ENCODE results near the gene REST.
A peak's percentile ranks its signal among the peaks of the same experiment; 100 is the strongest.

Gene REST

GRCh38 chr4:56972389-56972788 lies 64.7 kb downstream of the REST start:
- no peak for DNase-seq
- in situ Hi-C loops (cut with HindIII; ENCODE audit: low pct_ligation_motif_present, low pct_unique_long_range_greater_than_20kb, low sequenced_read_pairs): no loop called here

- no peak for DNase-seq
- in situ Hi-C loops (cut with HindIII; ENCODE audit: low pct_ligation_motif_present, low pct_unique_long_range_greater_than_20kb, low sequenced_read_pairs): no loop called here
Observed at GRCh38 chr4:56972809-56973208, 65.1 kb downstream of the REST start.

GRCh38 chr4:56973336-56973735 lies 65.6 kb downstream of the REST start:
- in situ Hi-C loops (cut with HindIII; ENCODE audit: low pct_ligation_motif_present, low pct_unique_long_range_greater_than_20kb, low sequenced_read_pairs): no loop called here
- DNase-seq: no peak

DNA sequence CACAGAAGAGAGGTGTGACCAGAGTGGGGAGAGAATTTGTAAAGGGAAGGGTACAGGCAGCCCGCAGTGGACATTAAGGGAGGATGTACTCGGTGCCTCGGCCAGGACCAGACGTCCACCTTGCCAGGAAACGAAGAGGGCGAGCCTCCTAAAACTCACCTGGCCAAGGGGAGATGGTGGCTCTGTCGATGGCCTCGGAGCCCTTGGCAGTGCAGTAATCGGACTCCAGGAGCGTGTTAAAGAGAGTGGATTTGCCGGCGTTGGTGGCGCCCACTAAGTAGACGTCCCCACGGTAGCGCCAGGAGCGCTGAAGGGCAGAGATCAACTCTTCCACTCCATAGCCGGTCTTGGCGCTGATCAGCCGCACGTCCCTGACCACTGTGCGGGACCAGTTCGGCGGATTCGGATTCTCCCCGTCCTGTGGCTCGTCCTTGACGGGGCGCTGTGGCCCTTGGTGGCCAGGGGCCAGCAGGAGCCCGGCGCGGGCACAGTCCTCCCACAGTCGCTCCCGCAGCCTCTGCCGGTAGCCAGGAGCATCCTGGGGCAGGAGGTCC lies 68.7 kb downstream of the REST start:
- in situ Hi-C loops (cut with HindIII; ENCODE audit: low pct_ligation_motif_present, low pct_unique_long_range_greater_than_20kb, low sequenced_read_pairs): no loop called here

GRCh38 chr4:56976837-56977320 lies 69.2 kb downstream of the REST start:
- in situ Hi-C loops (cut with HindIII; ENCODE audit: low pct_ligation_motif_present, low pct_unique_long_range_greater_than_20kb, low sequenced_read_pairs): no loop called here
- peak; percentile 22 for DNase-seq

More for the DNA sequence above, 68.7 kb downstream of the REST start:
- DNase-seq: peak; percentile 8

- DNase-seq: peak; percentile 98
- in situ Hi-C loops (cut with HindIII; ENCODE audit: low pct_ligation_motif_present, low pct_unique_long_range_greater_than_20kb, low sequenced_read_pairs): no loop called here
Observed at GRCh38 chr4:56977321-56978012, 69.8 kb downstream of the REST start, which contains the start of gene NOA1. TSS of gene NOA1 (minus strand) at chr4:56977606. CDS start at chr4:56977585, 21 bp downstream.

DNA sequence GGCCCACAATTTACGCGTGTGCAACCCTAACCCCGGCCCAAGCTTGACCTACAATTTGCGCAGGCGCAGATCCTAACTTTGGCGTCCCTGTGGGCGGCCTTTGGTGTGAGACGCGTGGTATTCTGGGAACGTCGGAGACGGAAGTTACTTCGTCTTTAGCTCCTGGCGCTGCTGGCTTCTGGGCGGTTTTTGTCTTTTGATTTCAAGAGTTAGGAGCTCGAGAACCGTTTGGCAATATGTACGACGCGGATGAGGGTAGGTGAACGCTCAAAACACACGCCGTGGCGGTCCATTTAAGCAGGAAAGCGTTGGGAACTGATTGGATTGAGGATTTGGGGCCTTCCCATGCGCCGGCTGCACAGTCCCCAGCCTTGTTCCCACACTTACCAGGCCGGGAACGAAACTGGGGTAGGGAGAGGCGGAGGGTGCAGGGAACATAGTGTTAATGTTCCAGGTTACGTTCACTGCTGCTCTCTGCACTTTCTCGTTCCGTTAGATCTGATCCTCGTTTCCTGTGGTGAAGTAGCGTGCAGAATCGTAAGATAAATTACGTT lies 71.1 kb downstream of the REST start, which contains the start of gene POLR2B:
TSS of gene POLR2B (plus strand) at position 147 of the 554 bp plus-strand sequence. CDS start at position 237, 90 bp downstream.
- peak; percentile 93 for DNase-seq
- in situ Hi-C loops (cut with HindIII; ENCODE audit: low pct_ligation_motif_present, low pct_unique_long_range_greater_than_20kb, low sequenced_read_pairs): no loop called here

GRCh38 chr4:56979421-56980072 lies 71.8 kb downstream of the REST start:
- in situ Hi-C loops (cut with HindIII; ENCODE audit: low pct_ligation_motif_present, low pct_unique_long_range_greater_than_20kb, low sequenced_read_pairs): no loop called here
- peak; percentile 39 for DNase-seq

GRCh38 chr4:56981795-56982201 lies 74.1 kb downstream of the REST start:
- in situ Hi-C loops (cut with HindIII; ENCODE audit: low pct_ligation_motif_present, low pct_unique_long_range_greater_than_20kb, low sequenced_read_pairs): no loop called here
- DNase-seq: peak; percentile 49

DNA sequence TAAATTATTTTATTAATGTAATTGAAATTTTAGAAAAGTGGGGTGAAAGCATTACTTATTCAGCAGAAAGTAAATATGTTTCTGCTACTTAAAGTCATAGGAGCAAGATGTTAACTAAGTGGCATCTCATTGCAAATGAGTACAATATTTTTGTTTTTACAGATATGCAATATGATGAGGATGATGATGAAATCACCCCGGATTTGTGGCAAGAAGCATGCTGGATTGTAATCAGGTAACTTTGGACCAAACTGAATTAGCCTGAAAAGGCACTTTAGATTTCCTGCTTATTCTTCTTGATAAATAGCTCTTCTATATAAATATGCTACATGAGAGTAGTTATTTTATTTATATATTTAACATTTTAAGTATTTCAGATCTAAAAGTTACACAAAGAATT lies 78.5 kb downstream of the REST start:
- DNase-seq: no peak
- in situ Hi-C loops (cut with HindIII; ENCODE audit: low pct_ligation_motif_present, low pct_unique_long_range_greater_than_20kb, low sequenced_read_pairs): no loop called here

GRCh38 chr4:56986952-56987351 lies 79.3 kb downstream of the REST start:
- DNase-seq: no peak
- in situ Hi-C loops (cut with HindIII; ENCODE audit: low pct_ligation_motif_present, low pct_unique_long_range_greater_than_20kb, low sequenced_read_pairs): no loop called here

GRCh38 chr4:56990109-56990905 lies 82.6 kb downstream of the REST start:
- DNase-seq: no peak
- in situ Hi-C loops (cut with HindIII; ENCODE audit: low pct_ligation_motif_present, low pct_unique_long_range_greater_than_20kb, low sequenced_read_pairs): no loop called here

GRCh38 chr4:56995525-56995924 lies 87.8 kb downstream of the REST start:
- in situ Hi-C loops (cut with HindIII; ENCODE audit: low pct_ligation_motif_present, low pct_unique_long_range_greater_than_20kb, low sequenced_read_pairs): no loop called here
- DNase-seq: no peak

DNA sequence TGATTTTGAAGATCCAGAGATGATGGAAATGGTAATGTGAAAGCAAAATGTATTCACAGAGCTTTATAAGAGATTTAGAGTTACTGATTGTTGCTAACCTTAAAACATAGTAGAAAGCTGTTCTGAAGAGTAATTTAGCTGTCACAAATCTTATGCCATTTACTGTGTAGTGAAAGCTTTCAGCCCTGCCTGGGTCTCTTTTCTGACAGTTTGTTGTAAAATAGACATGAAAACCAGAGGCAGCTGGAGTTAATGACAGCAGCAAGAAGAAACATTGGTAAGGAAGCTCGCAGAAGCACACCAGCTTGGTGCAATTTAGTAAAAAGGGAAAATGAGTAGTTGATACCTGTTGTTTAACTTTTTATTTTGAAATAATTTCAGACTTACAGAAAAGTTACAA lies 92.1 kb downstream of the REST start:
- no peak for DNase-seq
- in situ Hi-C loops (cut with HindIII; ENCODE audit: low pct_ligation_motif_present, low pct_unique_long_range_greater_than_20kb, low sequenced_read_pairs): no loop called here

DNA sequence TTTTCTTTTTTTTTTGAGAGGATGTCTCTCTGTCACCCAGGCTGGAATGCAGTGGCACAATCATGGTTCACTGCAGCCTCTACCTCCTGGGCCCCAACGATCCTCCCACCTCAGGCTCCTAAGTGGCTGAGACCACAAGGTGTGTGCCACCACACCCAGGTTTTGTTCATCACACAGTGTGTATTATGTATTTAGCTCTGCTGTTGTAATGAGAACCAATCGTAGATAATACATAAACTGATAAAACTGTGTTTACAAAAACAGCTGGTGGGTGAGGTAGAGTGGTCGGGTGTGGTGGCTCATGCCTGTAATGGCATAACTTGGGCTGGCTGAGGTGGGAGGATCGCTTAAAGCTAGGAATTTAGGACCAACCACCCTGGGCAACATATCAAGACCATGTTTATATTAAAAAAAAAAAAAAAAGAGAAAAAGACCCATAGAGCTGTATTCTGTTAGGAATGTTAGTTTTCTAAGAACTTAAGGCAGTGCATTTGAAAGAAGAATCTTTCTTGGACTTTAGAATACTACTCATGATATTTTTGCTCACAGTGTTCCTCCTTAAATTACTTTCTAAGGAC lies 105.9 kb downstream of the REST start:
- in situ Hi-C loops (cut with HindIII; ENCODE audit: low pct_ligation_motif_present, low pct_unique_long_range_greater_than_20kb, low sequenced_read_pairs): no loop called here
- DNase-seq: no peak

All from ACHN (cell line).